ENCODE results near the gene CD209.

DNA sequence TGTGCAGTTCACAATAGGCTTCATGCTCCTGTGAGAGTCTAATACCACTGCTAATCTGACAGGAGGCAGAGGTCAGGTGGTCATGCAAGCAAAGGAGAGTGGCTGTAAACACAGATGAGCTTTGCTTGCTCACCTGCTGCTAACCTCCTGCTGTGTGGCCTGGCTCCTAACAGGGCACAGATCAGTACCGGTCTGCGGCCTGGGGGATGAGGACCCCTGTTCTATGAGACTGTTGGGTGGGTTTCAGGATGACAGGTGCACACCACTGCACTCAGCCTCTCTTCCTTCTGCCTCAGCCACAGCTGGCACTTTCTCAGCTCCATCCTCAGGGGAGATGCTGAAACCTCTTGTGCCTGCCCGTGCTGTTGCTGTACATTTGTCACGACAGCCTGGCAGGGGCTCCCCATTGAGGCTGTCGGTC, 25.1 kb downstream of the CD209 start:
- TF ChIP-seq YY1 (IDR thresholded peaks at IDR 0.05; ENCODE audit: insufficient read depth, insufficient read length) (no peak), ZNF274 (IDR thresholded peaks at IDR 0.05; ENCODE audit: low read depth, low read length) (no peak), SUZ12 (IDR thresholded peaks at IDR 0.05; ENCODE audit: extremely low read depth, insufficient read depth, insufficient read length) (no peak)

All from NT2/D1 (cell line).